ENCODE results near the gene MXD4. TPM values are rescaled to one million over a fixed set of nuclear protein-coding genes. Genes with fewer than 3 reads are reported as not detected.

Gene MXD4
- total and polyA plus RNA-seq, 2 donors from 2014 or later = 49.8 to 84.8 TPM

DNA sequence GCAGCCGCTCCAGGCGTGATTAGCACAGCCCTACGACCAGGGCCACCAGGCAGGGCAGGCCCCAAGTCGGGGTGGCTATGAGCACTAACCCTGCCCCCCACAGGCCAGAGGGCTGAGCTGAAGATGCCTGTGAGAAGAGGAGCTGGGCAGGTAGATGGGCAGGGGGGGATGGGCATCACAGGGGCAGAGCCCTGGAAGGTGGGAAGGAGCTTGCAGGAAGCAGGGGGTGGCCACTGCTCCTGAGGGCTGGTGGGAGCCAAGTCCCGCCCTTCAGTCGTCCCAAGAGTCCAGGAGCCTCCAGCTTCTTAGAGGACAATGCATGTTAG lies 7.3 kb upstream of the MXD4 start:
- H3K9me3 ChIP-seq (ENCODE audit: control insufficient read depth in 2 of 3, insufficient read depth in 1 of 3, low read length in 3 of 3) = no peaks in the 10 kb centered on the region
- peaks cover 0 to 2% (median 0%) of the 10 kb centered on the region in 3 donors for H3K36me3 ChIP-seq (ENCODE audit: control insufficient read depth in 2 of 3, insufficient read depth in 3 of 3, low read length in 3 of 3)
- H3K4me1 ChIP-seq (ENCODE audit: control insufficient read depth in 2 of 3, insufficient read depth in 2 of 3, low read depth in 1 of 3, low read length in 3 of 3) = peaks cover 0 to 16% (median 0%) of the 10 kb centered on the region in 3 donors
- DNase-seq (peak in 1 of 5 donors; percentile 58), FAIRE-seq (no peak)
- no peak overlapping the region for H3K27ac ChIP-seq (ENCODE audit: low read depth in 2 of 2, low read length in 2 of 2)
- intact Hi-C loops (cut with DNase I) = no loop called here
- H3K4me3 ChIP-seq (ENCODE audit: low read length in 3 of 3) = no peak overlapping the region
- H3K9ac ChIP-seq (ENCODE audit: low read length in 3 of 3) = no peak overlapping the region
- no peak for TF ChIP-seq CTCF (IDR thresholded peaks at IDR 0.05; ENCODE audit: borderline replicate concordance, extremely low read depth, insufficient read depth)
- H3K27me3 ChIP-seq (ENCODE audit: control insufficient read depth, insufficient read depth, low read length) = no peaks in the 10 kb centered on the region

GRCh38 chr4:2268357-2269205 lies 6.7 kb upstream of the MXD4 start:
- H3K9me3 ChIP-seq (ENCODE audit: control insufficient read depth in 2 of 3, insufficient read depth in 1 of 3, low read length in 3 of 3) = no peaks in the 10 kb centered on the region
- peaks cover 0 to 2% (median 0%) of the 10 kb centered on the region in 3 donors for H3K36me3 ChIP-seq (ENCODE audit: control insufficient read depth in 2 of 3, insufficient read depth in 3 of 3, low read length in 3 of 3)
- intact Hi-C loops (cut with DNase I) = no loop called here
- TF ChIP-seq CTCF (IDR thresholded peaks at IDR 0.05; ENCODE audit: borderline replicate concordance, extremely low read depth, insufficient read depth) = no peak
- no peak overlapping the region for H3K4me3 ChIP-seq (ENCODE audit: low read length in 3 of 3)
- no peaks in the 10 kb centered on the region for H3K27me3 ChIP-seq (ENCODE audit: control insufficient read depth, insufficient read depth, low read length)
- DNase-seq (no peak), FAIRE-seq (no peak)
- H3K4me1 ChIP-seq (ENCODE audit: control insufficient read depth in 2 of 3, insufficient read depth in 2 of 3, low read depth in 1 of 3, low read length in 3 of 3) = peaks cover 0 to 19% (median 0%) of the 10 kb centered on the region in 3 donors
- H3K9ac ChIP-seq (ENCODE audit: low read length in 3 of 3) = no peak overlapping the region
- H3K27ac ChIP-seq (ENCODE audit: low read depth in 2 of 2, low read length in 2 of 2) = no peak overlapping the region

DNA sequence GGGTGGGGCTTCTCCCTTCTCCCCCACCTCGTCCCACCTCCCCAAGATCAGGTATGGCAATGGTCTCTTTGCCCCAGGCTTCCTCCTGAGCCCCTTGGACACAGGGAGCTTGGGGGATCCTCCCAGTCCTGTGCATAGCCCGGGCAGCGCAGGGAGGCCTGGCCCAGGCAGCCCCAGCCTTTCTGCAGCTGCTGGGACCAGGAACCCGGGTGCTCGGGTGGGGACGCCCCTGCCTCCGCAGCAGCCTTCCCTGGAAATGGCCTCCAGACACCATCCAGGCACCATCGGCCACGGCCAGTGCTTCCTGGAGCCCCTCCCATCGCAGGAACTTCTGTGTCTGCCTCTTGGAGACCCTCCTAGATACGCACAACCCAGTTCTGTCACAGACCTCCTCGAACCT lies 5.9 kb upstream of the MXD4 start:
- Histone ChIP-seq H3K27ac (ENCODE audit: low read depth in 2 of 2, low read length in 2 of 2) (no peak overlapping the region), H3K9ac (ENCODE audit: low read length in 3 of 3) (no peak overlapping the region), H3K4me1 (ENCODE audit: control insufficient read depth in 2 of 3, insufficient read depth in 2 of 3, low read depth in 1 of 3, low read length in 3 of 3) (peaks cover 0 to 22% (median 0%) of the 10 kb centered on the region in 3 donors), H3K36me3 (ENCODE audit: control insufficient read depth in 2 of 3, insufficient read depth in 3 of 3, low read length in 3 of 3) (peaks cover 0 to 2% (median 0%) of the 10 kb centered on the region in 3 donors), H3K9me3 (ENCODE audit: control insufficient read depth in 2 of 3, insufficient read depth in 1 of 3, low read length in 3 of 3) (no peaks in the 10 kb centered on the region), H3K4me3 (ENCODE audit: low read length in 3 of 3) (no peak overlapping the region), H3K27me3 (ENCODE audit: control insufficient read depth, insufficient read depth, low read length) (no peaks in the 10 kb centered on the region)
- FAIRE-seq = no peak
- no peak for TF ChIP-seq CTCF (IDR thresholded peaks at IDR 0.05; ENCODE audit: borderline replicate concordance, extremely low read depth, insufficient read depth)
- intact Hi-C loops (cut with DNase I) = no loop called here
- DNase-seq = no peak
